HG03095 (cell line): ENCODE data around the gene RGS9.
"Not testable (repeated sequence)": the region's sequence is repeated elsewhere in the genome, so short reads cannot be mapped to it uniquely, and the experiment has no call there.

Experiments
- ATAC-seq: cut with Tn5 transposase; IDR thresholded peaks from one replicate; pipeline ENCODE4 v1.9.1; 2021; ENCODE audit warnings: moderate library complexity; ENCODE audit not compliant: unreplicated experiment

The RGS9 gene

GRCh38 chr17:65180752-65181236 lies 43.6 kb downstream of the RGS9 start:
- ATAC-seq, result not testable (repeated sequence)

GRCh38 chr17:65181237-65182061 lies 44.3 kb downstream of the RGS9 start:
- peak; percentile 54 for ATAC-seq

- no peak for ATAC-seq
These were observed 45.1 kb downstream of the RGS9 start for GRCh38 chr17:65182233-65182632.

- no peak for ATAC-seq
These were observed 46.6 kb downstream of the RGS9 start for GRCh38 chr17:65183736-65184135.

GRCh38 chr17:65184235-65184959 lies 47.2 kb downstream of the RGS9 start:
- no peak for ATAC-seq

- no peak for ATAC-seq
These were observed 47.9 kb downstream of the RGS9 start for GRCh38 chr17:65185062-65185461.

GRCh38 chr17:65185668-65186382 lies 48.7 kb downstream of the RGS9 start:
- ATAC-seq, result no peak

GRCh38 chr17:65190467-65191097 lies 53.4 kb downstream of the RGS9 start:
- no peak for ATAC-seq

GRCh38 chr17:65191811-65192740 lies 54.9 kb downstream of the RGS9 start:
- ATAC-seq, result no peak

GRCh38 chr17:65193305-65193704 lies 56.1 kb downstream of the RGS9 start:
- ATAC-seq, result no peak

- ATAC-seq, result no peak
These were observed 56.6 kb downstream of the RGS9 start for GRCh38 chr17:65193716-65194293.

- ATAC-seq, result no peak
These were observed 57.6 kb downstream of the RGS9 start for GRCh38 chr17:65194670-65195334.

- ATAC-seq, result no peak
These were observed 58.5 kb downstream of the RGS9 start for GRCh38 chr17:65195716-65196115.

- ATAC-seq, result no peak
These were observed 59.4 kb downstream of the RGS9 start for GRCh38 chr17:65196617-65197016.

- ATAC-seq, result no peak
These were observed 60.0 kb downstream of the RGS9 start for GRCh38 chr17:65197201-65197600.

- no peak for ATAC-seq
These were observed 61.6 kb downstream of the RGS9 start for GRCh38 chr17:65198653-65199382.

GRCh38 chr17:65201331-65201730 lies 64.2 kb downstream of the RGS9 start:
- ATAC-seq, result no peak

GRCh38 chr17:65202844-65203571 lies 65.8 kb downstream of the RGS9 start:
- no peak for ATAC-seq
